SK-N-SH (cell line): ENCODE results near the gene HOMER1.

ENCODE experiments used
- CTCF ChIP-seq: fragments of 200-600 bp; sonication (generic); IDR thresholded peaks from 2 replicates; pipeline ENCODE4 v1.6.1; 2017; ENCODE audit warnings: antibody characterized with exemption, mild to moderate bottlenecking, moderate library complexity
- GABPA ChIP-seq: IDR thresholded peaks from 2 replicates; pipeline ENCODE4 v1.4.0; 2012; ENCODE audit warnings: low read depth, mild to moderate bottlenecking

GRCh38 chr5:79563247-79563590 is 49.3 kb upstream of the HOMER1 start:
- TF ChIP-seq CTCF, result no peak
- TF ChIP-seq GABPA, result no peak
